ENCODE measurements around the gene FGFR2. TPM values are rescaled to one million over a fixed set of nuclear protein-coding genes. Genes with fewer than 3 reads are reported as not detected.

FGFR2 gene
- total and polyA plus RNA-seq, 2 donors (not counting 3 experiments of a cell fraction or from before 2014, with no cell fraction given) = 0.06 TPM; not detected in 1

- Histone ChIP-seq H3K4me3 (replicated peaks in 1 of 3; ENCODE audit: insufficient read depth in 1 of 3, low read depth in 1 of 3, low read length in 3 of 3) (no peak overlapping the region), H3K9ac (replicated peaks; ENCODE audit: extremely low read depth, insufficient read depth, low read length) (no peak overlapping the region), H3K27me3 (ENCODE audit: control insufficient read depth in 2 of 2, insufficient read depth in 2 of 2, low read length in 2 of 2) (no peaks in the 10 kb centered on the region), H3K27ac (ENCODE audit: insufficient read depth, low read depth, low read length) (no peak overlapping the region), H3K36me3 (ENCODE audit: control insufficient read depth in 2 of 2, extremely low read depth in 1 of 2, insufficient read depth in 2 of 2, low read length in 2 of 2) (no peaks in the 10 kb centered on the region), H3K79me2 (ENCODE audit: control insufficient read depth, insufficient read depth, low read length) (no peaks in the 10 kb centered on the region), H3K4me1 (ENCODE audit: control insufficient read depth, extremely low read depth, insufficient read depth, low read length) (no peaks in the 10 kb centered on the region), H3K9me3 (replicated peaks; ENCODE audit: control insufficient read depth, insufficient read depth, low read length) (no peaks in the 10 kb centered on the region), H2AFZ (ENCODE audit: low read depth, low read length) (no peak overlapping the region), H4K20me1 (replicated peaks; ENCODE audit: control insufficient read depth, extremely low read depth, insufficient read depth, low read length) (no peaks in the 10 kb centered on the region), H3K4me2 (ENCODE audit: insufficient read depth, low read length) (no peak overlapping the region), H3K9me1 (replicated peaks; ENCODE audit: control insufficient read depth, extremely low read depth, insufficient read depth, low read length) (no peaks in the 10 kb centered on the region)
- no TSS peak for BruUV-seq (replicated peaks)
- POLR2A ChIA-PET = no interaction called here
- intact Hi-C loops (cut with micrococcal nuclease) (no loop called here), dilution Hi-C loops (cut with MboI; ENCODE audit: extremely low pct_ligation_motif_present, low sequenced_read_pairs) (no loop called here)
- no peak for DNase-seq (ENCODE audit: low read depth, low spot score)
- TF ChIP-seq JUN (IDR thresholded peaks at IDR 0.05; ENCODE audit: borderline replicate concordance, insufficient read depth, insufficient read length, low read depth) = no peak
- no peak for TF ChIP-seq EZH2 (IDR thresholded peaks at IDR 0.05; ENCODE audit: borderline replicate concordance, low read depth, low read length, severe bottlenecking)
- TF ChIP-seq CTCF (IDR thresholded peaks at IDR 0.05; ENCODE audit: extremely low read depth in 1 of 2, insufficient read depth in 1 of 2, low read depth in 1 of 2, low read length in 2 of 2) = no peak
- TF ChIP-seq POLR2A (IDR thresholded peaks at IDR 0.05; ENCODE audit: low read depth, low read length) = no peak
- CTCF ChIA-PET = no interaction called here
- no peak for FAIRE-seq
Measured at GRCh38 chr10:121627876-121628581, 29.8 kb upstream of the FGFR2 start.

GRCh38 chr10:121624836-121625486 is 26.7 kb upstream of the FGFR2 start:
- Histone ChIP-seq H3K27me3 (ENCODE audit: control insufficient read depth in 2 of 2, insufficient read depth in 2 of 2, low read length in 2 of 2) (no peaks in the 10 kb centered on the region), H3K36me3 (ENCODE audit: control insufficient read depth in 2 of 2, extremely low read depth in 1 of 2, insufficient read depth in 2 of 2, low read length in 2 of 2) (no peaks in the 10 kb centered on the region), H3K9me1 (replicated peaks; ENCODE audit: control insufficient read depth, extremely low read depth, insufficient read depth, low read length) (no peaks in the 10 kb centered on the region), H3K9ac (replicated peaks; ENCODE audit: extremely low read depth, insufficient read depth, low read length) (no peak overlapping the region), H3K9me3 (replicated peaks; ENCODE audit: control insufficient read depth, insufficient read depth, low read length) (no peaks in the 10 kb centered on the region), H3K79me2 (ENCODE audit: control insufficient read depth, insufficient read depth, low read length) (no peaks in the 10 kb centered on the region), H3K4me2 (ENCODE audit: insufficient read depth, low read length) (no peak overlapping the region), H3K27ac (ENCODE audit: insufficient read depth, low read depth, low read length) (no peak overlapping the region), H3K4me1 (ENCODE audit: control insufficient read depth, extremely low read depth, insufficient read depth, low read length) (no peaks in the 10 kb centered on the region), H3K4me3 (replicated peaks in 1 of 3; ENCODE audit: insufficient read depth in 1 of 3, low read depth in 1 of 3, low read length in 3 of 3) (no peak overlapping the region), H4K20me1 (replicated peaks; ENCODE audit: control insufficient read depth, extremely low read depth, insufficient read depth, low read length) (no peaks in the 10 kb centered on the region), H2AFZ (ENCODE audit: low read depth, low read length) (no peak overlapping the region)
- dilution Hi-C loops (cut with MboI; ENCODE audit: extremely low pct_ligation_motif_present, low sequenced_read_pairs) = no loop called here
- CTCF ChIA-PET = interaction anchor here (0.5 to 1.2 kb wide), 2 partner anchors 33 to 135 kb away, joined by 5 read pairs; no protein-coding TSS in a partner anchor
- POLR2A ChIA-PET = no interaction called here
- no TSS peak for BruUV-seq (replicated peaks)
- FAIRE-seq = no peak
- TF ChIP-seq POLR2AphosphoS5 (IDR thresholded peaks at IDR 0.05; ENCODE audit: insufficient read depth, low read depth, low read length) = no peak
- intact Hi-C loops (cut with micrococcal nuclease) = no loop called here
- no peak for DNase-seq (ENCODE audit: low read depth, low spot score)
